H9 (cell line): ENCODE measurements around the gene CALML5. TPM values are rescaled to one million over a fixed set of nuclear protein-coding genes. Genes with fewer than 3 reads are reported as not detected.

Source experiments
- DNase-seq: peaks from one replicate; pipeline ENCODE4 v3.0.0-alpha.2; 2017
- H2AFZ ChIP-seq: one replicate; pipeline ENCODE4 v1.6.1; 2013; ENCODE audit warnings: mild to moderate bottlenecking, low read length, control low read depth, moderate library complexity
- H2AK5ac ChIP-seq: 2 replicates; pipeline ENCODE4 v1.6.1; 2013; ENCODE audit warnings: low read length, control low read depth, mixed read lengths; ENCODE audit not compliant: insufficient read length
- H2BK120ac ChIP-seq: one replicate; pipeline ENCODE4 v1.6.1; 2013; ENCODE audit warnings: low read depth, mild to moderate bottlenecking, low read length, control low read depth, inconsistent platforms; ENCODE audit not compliant: poor library complexity, severe bottlenecking
- H2BK12ac ChIP-seq: 2 replicates; pipeline ENCODE4 v1.6.1; 2013; ENCODE audit warnings: low read length, control low read depth, mixed read lengths, low read depth; ENCODE audit not compliant: insufficient read length
- H2BK15ac ChIP-seq: 2 replicates; pipeline ENCODE4 v1.6.1; 2013; ENCODE audit warnings: low read depth, low read length, control low read depth
- H2BK20ac ChIP-seq: one replicate; pipeline ENCODE4 v1.6.1; 2013; ENCODE audit warnings: low read depth, mild to moderate bottlenecking, low read length, control low read depth, inconsistent platforms; ENCODE audit not compliant: poor library complexity, severe bottlenecking
- H2BK5ac ChIP-seq: 2 replicates; pipeline ENCODE4 v1.6.1; 2013; ENCODE audit warnings: low read length, control low read depth, mixed read lengths; ENCODE audit not compliant: insufficient read length
- H3K14ac ChIP-seq: 2 replicates; pipeline ENCODE4 v1.6.1; 2013; ENCODE audit warnings: low read length, control low read depth; ENCODE audit not compliant: insufficient read depth
- H3K18ac ChIP-seq: 2 replicates; pipeline ENCODE4 v1.6.1; 2013; ENCODE audit warnings: low read depth, mild to moderate bottlenecking, mixed read lengths, low read length, control low read depth; ENCODE audit not compliant: insufficient read length
- H3K23ac ChIP-seq: 2 replicates; pipeline ENCODE4 v1.6.1; 2013; ENCODE audit warnings: low read length, control low read depth, mixed read lengths, low read depth; ENCODE audit not compliant: insufficient read length
- H3K23me2 ChIP-seq: 2 replicates; pipeline ENCODE4 v1.6.1; 2013; ENCODE audit warnings: low read depth, mild to moderate bottlenecking, mixed read lengths, low read length, control low read depth; ENCODE audit not compliant: insufficient read length, poor library complexity, severe bottlenecking
- H3K27ac ChIP-seq: 2 replicates; pipeline ENCODE4 v1.5.1; 2013; ENCODE audit warnings: low read length, control low read depth, mixed read lengths, low read depth; ENCODE audit not compliant: insufficient read length
- H3K27me3 ChIP-seq: 2 replicates; pipeline ENCODE4 v1.6.1; 2013; ENCODE audit warnings: low read length, control low read depth, inconsistent platforms; ENCODE audit not compliant: insufficient read depth
- H3K4ac ChIP-seq: 2 replicates; pipeline ENCODE4 v1.6.1; 2013; ENCODE audit warnings: low read depth, mild to moderate bottlenecking, control low read depth, inconsistent platforms, low read length, moderate library complexity
- H3K4me1 ChIP-seq: 2 replicates; pipeline ENCODE4 v1.6.1; 2013; ENCODE audit warnings: low read length, control low read depth, inconsistent platforms; ENCODE audit not compliant: insufficient read depth
- H3K4me2 ChIP-seq: 2 replicates; pipeline ENCODE4 v1.6.1; 2013; ENCODE audit warnings: low read length, control low read depth, mixed read lengths; ENCODE audit not compliant: insufficient read length, insufficient read depth
- H3K56ac ChIP-seq: 2 replicates; pipeline ENCODE4 v1.6.1; 2013; ENCODE audit warnings: low read depth, mild to moderate bottlenecking, mixed read lengths, low read length, control low read depth; ENCODE audit not compliant: insufficient read length
- H3K79me1 ChIP-seq: 2 replicates; pipeline ENCODE4 v1.6.1; 2013; ENCODE audit warnings: low read depth, mild to moderate bottlenecking, moderate library complexity, low read length, control low read depth, inconsistent platforms; ENCODE audit not compliant: insufficient read depth, poor library complexity, severe bottlenecking
- H3K79me2 ChIP-seq: 2 replicates; pipeline ENCODE4 v1.6.1; 2013; ENCODE audit warnings: low read length, control low read depth, inconsistent platforms; ENCODE audit not compliant: insufficient read depth
- H3K9ac ChIP-seq: 2 replicates; pipeline ENCODE4 v1.6.1; 2013; ENCODE audit warnings: low read length, control low read depth, mixed read lengths; ENCODE audit not compliant: insufficient read length; ENCODE audit errors: extremely low read depth
- H3K9me3 ChIP-seq: one replicate; pipeline ENCODE4 v1.6.1; 2013; ENCODE audit warnings: low read depth, low read length, inconsistent platforms; ENCODE audit not compliant: control insufficient read depth
- H3T11ph ChIP-seq: one replicate; pipeline ENCODE4 v1.6.1; 2013; ENCODE audit warnings: mild to moderate bottlenecking, low read length, control low read depth, inconsistent platforms
- H4K20me1 ChIP-seq: one replicate; pipeline ENCODE4 v1.6.1; 2013; ENCODE audit not compliant: control insufficient read depth, insufficient read length, insufficient read depth
- H4K5ac ChIP-seq: 2 replicates; pipeline ENCODE4 v1.6.1; 2013; ENCODE audit warnings: low read depth, mild to moderate bottlenecking, mixed read lengths, low read length, control low read depth; ENCODE audit not compliant: insufficient read length
- H4K8ac ChIP-seq: replicated peaks from 2 replicates; pipeline ENCODE4 v1.6.1; 2013; ENCODE audit warnings: low read length, control low read depth, mixed read lengths, low read depth; ENCODE audit not compliant: insufficient read length
- H4K91ac ChIP-seq: 2 replicates; pipeline ENCODE4 v1.6.1; 2013; ENCODE audit warnings: low read depth, mild to moderate bottlenecking, moderate library complexity, mixed read lengths, low read length, control low read depth; ENCODE audit not compliant: insufficient read length
- H3K27ac Mint-ChIP-seq, 3 experiments: 2 replicates in 2 of 3; 3 replicates in 1 of 3; pipeline ENCODE4 v1.8.0; 2020 to 2021; ENCODE audit warnings: mixed read lengths in 3 of 3, mild to moderate bottlenecking in 1 of 3, moderate library complexity in 1 of 3
- H3K27me3 Mint-ChIP-seq: 2 replicates; pipeline ENCODE4 v1.8.0; 2021; ENCODE audit warnings: low read depth, mild to moderate bottlenecking, moderate library complexity, mixed read lengths
- H3K36me3 Mint-ChIP-seq, 3 experiments: 2 replicates in 2 of 3; 3 replicates in 1 of 3; pipeline ENCODE4 v1.8.0; 2020 to 2021; ENCODE audit warnings: low read depth in 3 of 3, mixed read lengths in 3 of 3; ENCODE audit not compliant: insufficient read depth in 1 of 3
- H3K4me1 Mint-ChIP-seq, 2 experiments: 2 replicates each; pipeline ENCODE4 v1.8.0; 2020; ENCODE audit warnings: mixed read lengths in 2 of 2
- H3K4me3 Mint-ChIP-seq, 2 experiments: 2 replicates in 1 of 2; 3 replicates in 1 of 2; pipeline ENCODE4 v1.8.0; 2020 to 2021; ENCODE audit warnings: mild to moderate bottlenecking in 2 of 2, mixed read lengths in 2 of 2, moderate library complexity in 1 of 2
- H3K9me3 Mint-ChIP-seq, 2 experiments: 2 replicates in 1 of 2; 3 replicates in 1 of 2; pipeline ENCODE4 v1.8.0; 2020; ENCODE audit warnings: mild to moderate bottlenecking in 2 of 2, mixed read lengths in 2 of 2, moderate library complexity in 1 of 2
- WGBS: extraction: QIAGEN DNeasy Blood & Tissue Kit; methylation state at CpG from one replicate; pipeline ENCODE4 v1.1.7; 2013; ENCODE audit warnings: missing lambda C conversion rate, low lambda C conversion rate, mixed read lengths; ENCODE audit not compliant: insufficient read length; ENCODE audit errors: extremely low coverage; 5-methylcytosine and 5-hydroxymethylcytosine counted together
- total RNA-seq: library from RNA; stranded (reverse); gene quantifications from 2 replicates; pipeline ENCODE4 v1.2.1, GENCODE V29; 2021
- TF ChIP-seq, protein P1 (sequence below): fragments of 200-600 bp; sonication (generic); conservative IDR thresholded peaks from 3 replicates; pipeline ENCODE4 v1.8.0; 2021; ENCODE audit warnings: antibody characterized with exemption, mild to moderate bottlenecking

The CALML5 gene
- total RNA-seq, 1 experiment from 2014 or later, result not detected

GRCh38 chr10:5465976-5466450, 33.4 kb downstream of the CALML5 start:
- H4K8ac ChIP-seq, result no peak overlapping the region
- Mint-ChIP-seq H3K27me3 (peaks cover 12% of the 10 kb centered on the region), H3K36me3 (peaks cover 26 to 71% (median 26%) of the 10 kb centered on the region in 3 experiments), H3K9me3 (peaks cover 34 to 58% of the 10 kb centered on the region in 2 experiments), H3K4me1 (peaks cover 40 to 65% of the 10 kb centered on the region in 2 experiments), H3K27ac (peak overlapping the region; percentile 99), H3K4me3 (peak overlapping the region; percentile 35 to 61)
- H3K9me3 ChIP-seq, result peaks cover 7% of the 10 kb centered on the region
- TF ChIP-seq, protein P1, sequence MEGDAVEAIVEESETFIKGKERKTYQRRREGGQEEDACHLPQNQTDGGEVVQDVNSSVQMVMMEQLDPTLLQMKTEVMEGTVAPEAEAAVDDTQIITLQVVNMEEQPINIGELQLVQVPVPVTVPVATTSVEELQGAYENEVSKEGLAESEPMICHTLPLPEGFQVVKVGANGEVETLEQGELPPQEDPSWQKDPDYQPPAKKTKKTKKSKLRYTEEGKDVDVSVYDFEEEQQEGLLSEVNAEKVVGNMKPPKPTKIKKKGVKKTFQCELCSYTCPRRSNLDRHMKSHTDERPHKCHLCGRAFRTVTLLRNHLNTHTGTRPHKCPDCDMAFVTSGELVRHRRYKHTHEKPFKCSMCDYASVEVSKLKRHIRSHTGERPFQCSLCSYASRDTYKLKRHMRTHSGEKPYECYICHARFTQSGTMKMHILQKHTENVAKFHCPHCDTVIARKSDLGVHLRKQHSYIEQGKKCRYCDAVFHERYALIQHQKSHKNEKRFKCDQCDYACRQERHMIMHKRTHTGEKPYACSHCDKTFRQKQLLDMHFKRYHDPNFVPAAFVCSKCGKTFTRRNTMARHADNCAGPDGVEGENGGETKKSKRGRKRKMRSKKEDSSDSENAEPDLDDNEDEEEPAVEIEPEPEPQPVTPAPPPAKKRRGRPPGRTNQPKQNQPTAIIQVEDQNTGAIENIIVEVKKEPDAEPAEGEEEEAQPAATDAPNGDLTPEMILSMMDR, result no peak
- no peak overlapping the region for H4K5ac ChIP-seq
- peaks cover 2% of the 10 kb centered on the region; the same call in 1 of the 2 replicates for H3K4me1 ChIP-seq
- no peak overlapping the region for H4K91ac ChIP-seq
- H2BK120ac ChIP-seq, result no peak overlapping the region
- H3K23ac ChIP-seq, result no peak overlapping the region
- no peak overlapping the region for H2BK12ac ChIP-seq
- no peaks in the 10 kb centered on the region for H4K20me1 ChIP-seq
- no peak overlapping the region for H2BK20ac ChIP-seq
- H3K27me3 ChIP-seq, result no peaks in the 10 kb centered on the region
- no peak overlapping the region for H2BK5ac ChIP-seq
- H3T11ph ChIP-seq, result no peak overlapping the region
- no peaks in the 10 kb centered on the region for H3K79me2 ChIP-seq
- H2BK15ac ChIP-seq, result no peak overlapping the region
- H2AK5ac ChIP-seq, result no peak overlapping the region
- H3K4ac ChIP-seq, result no peak overlapping the region
- no peak overlapping the region for H2AFZ ChIP-seq
- no peak overlapping the region for H3K4me2 ChIP-seq
- no peaks in the 10 kb centered on the region for H3K23me2 ChIP-seq
- DNase-seq, result no peak
- no peak overlapping the region for H3K56ac ChIP-seq
- H3K27ac ChIP-seq, result no peak overlapping the region
- no peak overlapping the region for H3K9ac ChIP-seq
- no CpG with 5 or more reads among the region's 12 CpGs for WGBS
- no peaks in the 10 kb centered on the region for H3K79me1 ChIP-seq
- peak overlapping the region; percentile 87; the same call in 1 of the 2 replicates for H3K14ac ChIP-seq
- H3K18ac ChIP-seq, result peak overlapping the region; percentile 19
